Omental fat pad (tissue), 4 donors: ENCODE measurements around the gene TDRD9. TPM values are rescaled to one million over a fixed set of nuclear protein-coding genes. Genes with fewer than 3 reads are reported as not detected.

Source experiments
- ATAC-seq: fragments of 150-250 bp; one replicate; pipeline ENCODE4 v1.9.1; 2016; ENCODE audit warnings: mild to moderate bottlenecking, moderate library complexity; ENCODE audit not compliant: low FRiP score
- DNase-seq: peaks from one replicate; pipeline ENCODE4 v3.0.0-alpha.2; 2019; ENCODE audit warnings: low spot score
- CTCF ChIP-seq, 3 donors: fragments of 450-650 bp; IDR thresholded peaks; one replicate each; pipeline ENCODE4 v1.5.1; 2016 to 2017; ENCODE audit warnings: antibody characterized with exemption in 3 of 3, mild to moderate bottlenecking in 3 of 3, moderate library complexity in 2 of 3
- total RNA-seq, 4 donors: library from RNA; depleted of rRNA; stranded (reverse); fragments of >200 nt; gene quantifications; one replicate each; pipeline ENCODE4 v1.1.0, GENCODE V29; 2016

Gene TDRD9
- total RNA-seq, 4 donors from 2014 or later = 0.28 to 8.0 (median 1.1) TPM

GRCh38 chr14:103894034-103894722, 34.1 kb upstream of the TDRD9 start:
- no peak for DNase-seq
- no peak for ATAC-seq
- TF ChIP-seq CTCF (IDR thresholded peaks at IDR 0.05) = no peak

- DNase-seq (no peak), ATAC-seq (no peak)
These were observed 33.6 kb upstream of the TDRD9 start for GRCh38 chr14:103894723-103895059.

GRCh38 chr14:103896578-103896977, 31.7 kb upstream of the TDRD9 start:
- no peak for DNase-seq
- ATAC-seq = no peak
- TF ChIP-seq CTCF (IDR thresholded peaks at IDR 0.05) = no peak

More at GRCh38 chr14:103894723-103895059, 33.6 kb upstream of the TDRD9 start:
- TF ChIP-seq CTCF (IDR thresholded peaks at IDR 0.05) = no peak

GRCh38 chr14:103897075-103897947, 30.9 kb upstream of the TDRD9 start:
- no peak for TF ChIP-seq CTCF (IDR thresholded peaks at IDR 0.05)
- ATAC-seq (no peak), DNase-seq (no peak)

- ATAC-seq (no peak), DNase-seq (no peak)
- no peak for TF ChIP-seq CTCF (IDR thresholded peaks at IDR 0.05)
These were observed 30.1 kb upstream of the TDRD9 start for GRCh38 chr14:103898204-103898603.

- DNase-seq = no peak
- ATAC-seq = no peak
- no peak for TF ChIP-seq CTCF (IDR thresholded peaks at IDR 0.05)
These were observed 29.5 kb upstream of the TDRD9 start for GRCh38 chr14:103898711-103899110.
